ENCODE results near the gene SLC39A12.
"Not testable (repeated sequence)": the region's sequence is repeated elsewhere in the genome, so short reads cannot be mapped to it uniquely, and the experiment has no call there.

- not testable (repeated sequence) for TF ChIP-seq CTCF, POLR2AphosphoS5 (IDR thresholded peaks at IDR 0.05)
Observed at GRCh38 chr10:17954372-17954771, 2.7 kb downstream of the SLC39A12 start.

Measured in stomach (tissue), 4 donors.